Cardiac muscle cell (in vitro differentiated cells and primary cell): ENCODE data around the gene JADE2. TPM values are rescaled to one million over a fixed set of nuclear protein-coding genes. Genes with fewer than 3 reads are reported as not detected.
"Not testable (repeated sequence)": the region's sequence is repeated elsewhere in the genome, so short reads cannot be mapped to it uniquely, and the experiment has no call there.

Experiments used
- DNase-seq, 2 donors: peaks; one replicate each; pipeline versions ENCODE4 v3.0.0 to v3.0.0-alpha.2; 2010 to 2017; ENCODE audit warnings: low read depth in 1 of 2, low spot score in 1 of 2
- H3K27ac ChIP-seq: fragments of 200-600 bp; sonication (generic); 2 replicates; pipeline ENCODE4 v1.5.1; 2016
- H3K27me3 ChIP-seq: fragments of 200-600 bp; sonication (generic); 2 replicates; pipeline ENCODE4 v1.6.0; 2016; ENCODE audit warnings: control low read depth
- H3K36me3 ChIP-seq: fragments of 200-600 bp; sonication (generic); 2 replicates; pipeline ENCODE4 v1.5.1; 2016; ENCODE audit warnings: control low read depth
- H3K4me1 ChIP-seq: fragments of 200-600 bp; sonication (generic); 2 replicates; pipeline ENCODE4 v1.8.1; 2017; ENCODE audit warnings: low read depth, mild to moderate bottlenecking, mixed run types
- H3K4me3 ChIP-seq: fragments of 200-600 bp; sonication (generic); 2 replicates; pipeline ENCODE4 v1.5.1; 2016; ENCODE audit warnings: mild to moderate bottlenecking
- H3K9me3 ChIP-seq: fragments of 200-600 bp; sonication (generic); 2 replicates; pipeline ENCODE4 v1.5.1; 2017; ENCODE audit warnings: low read depth, mild to moderate bottlenecking, control low read depth
- polyA plus RNA-seq: library from polyadenylated mRNA; unstranded; fragments of >200 nt; fragmentation: Nextera tagmentation; extraction: Ambion mirVana; gene quantifications from 2 replicates; pipeline ENCODE4 v1.2.1, GENCODE V29; 2016
- total RNA-seq: library from RNA; depleted of rRNA; stranded (reverse); fragments of >200 nt; gene quantifications from 2 replicates; pipeline ENCODE4 v1.2.3, GENCODE V29; 2016
- TF ChIP-seq, protein P1 (sequence below): IDR thresholded peaks from 2 replicates; pipeline ENCODE4 v1.5.1; 2012; ENCODE audit warnings: low read depth, mild to moderate bottlenecking, low read length

The JADE2 gene
- total and polyA plus RNA-seq, 2 experiments from 2014 or later, result 2.8 to 17.8 TPM

DNA sequence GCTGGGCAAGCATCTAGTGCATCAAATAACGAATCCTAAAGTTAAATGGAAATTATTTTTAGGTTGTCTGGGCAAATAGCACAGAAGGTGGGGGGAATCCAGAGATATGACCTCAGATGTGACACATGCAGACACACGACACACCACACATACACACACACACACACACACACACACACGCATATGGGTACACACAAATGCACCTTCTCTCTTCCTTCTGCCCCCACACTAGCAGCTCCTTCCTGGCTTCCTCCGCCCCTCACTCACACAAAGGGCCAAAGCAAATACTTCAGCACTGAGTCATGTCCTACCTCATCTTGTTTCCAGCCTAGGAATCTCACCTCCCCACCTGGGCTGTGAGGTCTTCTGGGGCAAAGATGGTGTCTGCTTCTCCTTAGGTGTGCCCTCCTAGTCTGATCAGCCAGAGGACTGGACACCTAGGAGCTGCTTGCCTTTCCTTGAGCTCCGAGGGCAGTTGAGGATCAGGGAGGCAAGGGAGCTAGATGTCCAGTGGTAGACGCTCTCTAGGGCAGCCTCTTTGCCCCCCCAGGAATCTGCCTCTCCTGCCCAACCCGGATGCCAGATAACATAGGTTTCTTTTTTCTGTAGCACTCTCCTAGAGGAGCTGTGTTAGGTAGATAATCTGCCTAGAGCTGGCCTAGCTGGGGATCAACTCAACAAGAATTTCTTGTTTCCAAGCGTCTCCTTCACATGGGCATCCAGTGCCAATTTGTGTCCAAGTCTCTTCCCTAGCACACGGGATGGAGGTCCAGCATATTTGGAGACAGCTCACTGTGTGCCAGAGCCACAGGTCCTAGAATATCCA is 14.3 kb upstream of the JADE2 start:
- TF ChIP-seq, protein P1, sequence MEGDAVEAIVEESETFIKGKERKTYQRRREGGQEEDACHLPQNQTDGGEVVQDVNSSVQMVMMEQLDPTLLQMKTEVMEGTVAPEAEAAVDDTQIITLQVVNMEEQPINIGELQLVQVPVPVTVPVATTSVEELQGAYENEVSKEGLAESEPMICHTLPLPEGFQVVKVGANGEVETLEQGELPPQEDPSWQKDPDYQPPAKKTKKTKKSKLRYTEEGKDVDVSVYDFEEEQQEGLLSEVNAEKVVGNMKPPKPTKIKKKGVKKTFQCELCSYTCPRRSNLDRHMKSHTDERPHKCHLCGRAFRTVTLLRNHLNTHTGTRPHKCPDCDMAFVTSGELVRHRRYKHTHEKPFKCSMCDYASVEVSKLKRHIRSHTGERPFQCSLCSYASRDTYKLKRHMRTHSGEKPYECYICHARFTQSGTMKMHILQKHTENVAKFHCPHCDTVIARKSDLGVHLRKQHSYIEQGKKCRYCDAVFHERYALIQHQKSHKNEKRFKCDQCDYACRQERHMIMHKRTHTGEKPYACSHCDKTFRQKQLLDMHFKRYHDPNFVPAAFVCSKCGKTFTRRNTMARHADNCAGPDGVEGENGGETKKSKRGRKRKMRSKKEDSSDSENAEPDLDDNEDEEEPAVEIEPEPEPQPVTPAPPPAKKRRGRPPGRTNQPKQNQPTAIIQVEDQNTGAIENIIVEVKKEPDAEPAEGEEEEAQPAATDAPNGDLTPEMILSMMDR, result no peak
- Histone ChIP-seq H3K27ac (peak overlapping the region; percentile 64), H3K27me3 (no peaks in the 10 kb centered on the region), H3K4me3 (no peak overlapping the region), H3K9me3 (no peaks in the 10 kb centered on the region), H3K36me3 (no peaks in the 10 kb centered on the region), H3K4me1 (peaks cover 25% of the 10 kb centered on the region)
- peak in 1 of 2 donors; percentile 40 for DNase-seq

DNA sequence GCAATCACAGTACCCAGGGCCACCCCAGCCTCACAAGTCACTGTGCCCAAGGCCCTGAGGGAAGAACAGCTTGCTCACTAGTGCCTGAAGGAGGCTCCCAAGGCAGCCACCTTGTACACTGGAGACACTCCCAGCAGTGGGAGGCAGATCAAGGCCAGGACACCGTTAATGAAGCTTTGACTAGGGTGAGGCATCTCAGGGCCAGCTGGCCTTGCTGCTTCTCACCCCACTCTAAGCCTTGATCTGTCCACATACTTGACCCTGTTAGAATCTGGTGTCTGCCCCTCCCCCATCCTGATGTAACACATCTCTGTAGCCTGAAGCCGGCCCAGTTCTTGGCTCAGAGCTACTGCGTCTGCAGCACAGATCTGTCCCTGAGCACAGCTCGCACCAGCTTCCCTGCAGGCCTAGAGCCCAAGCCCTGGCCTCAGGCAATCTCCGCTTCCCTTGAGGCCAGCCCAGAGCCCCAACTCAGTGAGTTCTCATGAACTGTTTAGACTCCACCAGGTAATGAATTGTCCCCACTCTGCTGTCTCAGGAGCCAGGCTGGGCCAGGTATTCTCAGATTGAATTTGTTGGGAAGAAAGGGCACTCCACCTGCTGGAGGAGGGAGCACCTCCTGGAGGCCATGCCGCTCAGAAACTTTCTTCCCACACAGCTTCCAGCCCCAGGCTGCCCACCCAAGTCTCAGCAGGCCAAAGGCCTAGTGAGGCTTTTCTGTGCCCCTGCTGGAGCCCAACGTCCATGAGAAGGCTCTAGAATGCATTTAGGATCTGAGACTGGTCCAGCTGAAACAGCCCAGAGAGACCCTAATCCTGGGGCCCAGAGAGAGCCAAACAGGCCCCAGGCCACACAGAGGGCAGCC is 13.4 kb upstream of the JADE2 start:
- Histone ChIP-seq H3K27ac (peak overlapping the region; percentile 64), H3K27me3 (no peaks in the 10 kb centered on the region), H3K36me3 (no peaks in the 10 kb centered on the region), H3K9me3 (no peaks in the 10 kb centered on the region), H3K4me3 (no peak overlapping the region), H3K4me1 (peaks cover 17% of the 10 kb centered on the region)
- TF ChIP-seq, protein P1, result peak; percentile 22
- peak; percentile 57 to 88 for DNase-seq

DNA sequence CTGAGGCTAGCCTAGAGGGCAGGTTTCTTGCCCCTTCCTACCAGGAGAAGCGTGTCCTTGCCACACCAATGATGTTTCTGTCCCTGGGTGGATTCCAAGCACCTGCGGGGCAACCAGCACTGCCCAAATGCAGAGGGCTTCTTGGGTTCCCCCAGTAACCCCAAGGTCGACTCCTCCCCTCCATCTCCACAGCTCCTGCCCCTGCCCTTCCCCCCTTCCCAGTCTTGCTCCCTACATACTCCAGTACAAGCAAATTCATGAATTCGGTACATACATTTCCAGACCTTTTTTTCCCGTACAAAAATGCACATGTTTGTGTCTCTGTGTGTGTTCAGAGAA is 12.8 kb upstream of the JADE2 start:
- H3K27ac ChIP-seq, result peak overlapping the region; percentile 64
- TF ChIP-seq, protein P1, result no peak
- no peak overlapping the region for H3K4me3 ChIP-seq
- H3K4me1 ChIP-seq, result peaks cover 17% of the 10 kb centered on the region
- no peaks in the 10 kb centered on the region for H3K36me3 ChIP-seq
- H3K27me3 ChIP-seq, result no peaks in the 10 kb centered on the region
- DNase-seq, result no peak
- no peaks in the 10 kb centered on the region for H3K9me3 ChIP-seq

DNA sequence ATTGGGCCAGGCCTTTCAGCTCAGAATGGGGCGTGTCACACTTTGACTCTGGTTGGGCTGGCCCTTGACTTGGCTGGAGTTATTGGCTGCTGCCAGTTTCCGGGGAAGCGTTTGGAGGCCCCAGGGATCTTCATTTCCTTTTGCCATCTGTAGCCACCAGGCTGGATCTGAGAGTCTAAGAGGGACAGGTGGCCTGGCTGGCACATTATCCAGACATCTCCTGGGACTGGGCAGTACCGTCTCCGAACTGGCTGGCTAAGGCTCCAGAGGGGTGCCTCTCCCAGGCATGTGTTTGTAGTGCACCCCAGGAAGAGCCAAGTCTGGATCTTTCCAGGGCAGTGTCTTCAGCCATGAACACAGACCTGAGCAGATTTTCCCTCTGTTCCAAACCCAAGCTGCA is 9.7 kb upstream of the JADE2 start:
- H3K27me3 ChIP-seq, result peaks cover 7% of the 10 kb centered on the region
- no peak overlapping the region for H3K4me3 ChIP-seq
- TF ChIP-seq, protein P1, result no peak
- DNase-seq, result no peak
- H3K4me1 ChIP-seq, result peaks cover 17% of the 10 kb centered on the region
- no peaks in the 10 kb centered on the region for H3K9me3 ChIP-seq
- H3K27ac ChIP-seq, result no peak overlapping the region
- H3K36me3 ChIP-seq, result no peaks in the 10 kb centered on the region

DNA sequence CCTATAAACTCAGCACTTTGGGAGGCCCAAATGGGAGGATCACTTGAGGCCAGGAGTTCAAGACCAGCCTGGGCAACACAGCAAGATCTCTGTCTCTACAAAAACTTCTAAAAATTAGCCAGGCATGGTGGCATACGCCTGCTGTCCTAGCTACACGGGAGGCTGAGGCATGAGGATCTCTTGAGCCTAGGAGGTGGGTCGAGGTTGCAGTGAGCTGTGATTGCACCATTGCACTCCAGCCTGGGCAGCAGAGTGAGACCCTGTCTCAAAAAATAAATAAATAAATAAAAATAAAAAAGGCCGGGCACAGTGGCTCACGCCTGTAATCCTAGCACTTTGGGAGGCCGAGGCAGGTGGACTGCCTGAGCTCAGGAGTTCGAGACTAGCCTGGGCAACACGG is 8.5 kb upstream of the JADE2 start:
- H3K27me3 ChIP-seq, result peaks cover 11% of the 10 kb centered on the region
- H3K36me3 ChIP-seq, DNase-seq, H3K27ac ChIP-seq, H3K4me1 ChIP-seq, H3K4me3 ChIP-seq, H3K9me3 ChIP-seq: not testable (repeated sequence)

DNA sequence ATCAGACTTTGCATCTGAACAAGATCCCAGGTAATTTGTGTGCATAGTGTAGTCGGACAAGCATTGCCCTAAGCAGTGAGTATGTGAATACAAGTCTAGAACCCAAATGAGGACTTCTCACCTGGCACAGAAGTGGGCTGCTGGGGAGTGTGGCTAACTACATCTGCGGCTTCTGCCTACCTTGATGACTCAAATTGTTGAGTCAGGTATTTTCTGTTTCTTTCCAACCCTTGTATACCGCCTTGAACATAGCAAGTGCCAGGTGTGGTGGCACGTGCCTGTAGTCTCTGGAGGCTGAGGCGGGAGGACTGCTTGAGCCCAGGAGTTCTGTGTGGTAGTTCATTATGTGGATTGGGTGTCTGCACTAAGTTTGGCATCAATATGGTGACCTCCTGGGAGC is 7.9 kb upstream of the JADE2 start:
- H3K27ac ChIP-seq, result no peak overlapping the region
- peaks cover 2% of the 10 kb centered on the region for H3K4me1 ChIP-seq
- H3K4me3 ChIP-seq, result no peak overlapping the region
- no peaks in the 10 kb centered on the region for H3K36me3 ChIP-seq
- DNase-seq, result no peak
- peaks cover 11% of the 10 kb centered on the region for H3K27me3 ChIP-seq
- TF ChIP-seq, protein P1, result no peak
- no peaks in the 10 kb centered on the region for H3K9me3 ChIP-seq
